ENCODE results near the gene TMCO2.
A peak's percentile ranks its signal among the peaks of the same experiment; 100 is the strongest.

The TMCO2 gene

GRCh38 chr1:40257688-40258444 lies 10.1 kb downstream of the TMCO2 start, which contains the start of gene ZMPSTE24:
Gene ZMPSTE24, plus strand, starts transcription at chr1:40258236. Its CDS starts 36 bp downstream, at chr1:40258272.
- ATAC-seq: peak; percentile 98

GRCh38 chr1:40258445-40258769 lies 10.7 kb downstream of the TMCO2 start:
- no peak for ATAC-seq

GRCh38 chr1:40264354-40264781 lies 16.6 kb downstream of the TMCO2 start:
- ATAC-seq: peak; percentile 93 to 96

GRCh38 chr1:40265298-40265697 lies 17.6 kb downstream of the TMCO2 start:
- no peak for ATAC-seq

- no peak for ATAC-seq
Measured at GRCh38 chr1:40265919-40266318, 18.2 kb downstream of the TMCO2 start.

- no peak for ATAC-seq
Measured at GRCh38 chr1:40266786-40267535, 19.2 kb downstream of the TMCO2 start.

- ATAC-seq: no peak
Measured at GRCh38 chr1:40267767-40268187, 20.0 kb downstream of the TMCO2 start.

GRCh38 chr1:40268211-40268610 lies 20.5 kb downstream of the TMCO2 start:
- ATAC-seq: no peak

GRCh38 chr1:40270152-40270834 lies 22.6 kb downstream of the TMCO2 start:
- peak; percentile 89 for ATAC-seq

- ATAC-seq: no peak
Measured at GRCh38 chr1:40272653-40273213, 25.0 kb downstream of the TMCO2 start.

GRCh38 chr1:40273547-40274166 lies 25.9 kb downstream of the TMCO2 start:
- ATAC-seq: no peak

GRCh38 chr1:40274331-40274730 lies 26.6 kb downstream of the TMCO2 start:
- no peak for ATAC-seq

- ATAC-seq: no peak
Measured at GRCh38 chr1:40276122-40276521, 28.4 kb downstream of the TMCO2 start.

GRCh38 chr1:40281853-40282252 lies 34.1 kb downstream of the TMCO2 start:
- ATAC-seq: no peak

GRCh38 chr1:40291293-40291692 lies 43.6 kb downstream of the TMCO2 start:
- ATAC-seq: no peak

GRCh38 chr1:40299366-40300248 lies 51.9 kb downstream of the TMCO2 start:
- ATAC-seq: no peak

- no peak for ATAC-seq
Measured at GRCh38 chr1:40300249-40300567, 52.5 kb downstream of the TMCO2 start.

- ATAC-seq: no peak
Measured at GRCh38 chr1:40300651-40301050, 52.9 kb downstream of the TMCO2 start.

- no peak for ATAC-seq
Measured at GRCh38 chr1:40301066-40301465, 53.3 kb downstream of the TMCO2 start.

Data from activated CD4-positive, CD25-positive, alpha-beta regulatory T cell treated with anti-CD3 and anti-CD28 coated beads, Interleukin-2, amount 50 U/mL, for 24 hours (primary cell).